HCT116 (cell line): ENCODE data around the gene ABCC10. TPM values are rescaled to one million over a fixed set of nuclear protein-coding genes. Genes with fewer than 3 reads are reported as not detected.
A peak's percentile ranks its signal among the peaks of the same experiment; 100 is the strongest.

ENCODE experiments used
- ATAC-seq: fragments of 200-7000 bp; cut with Tn5 transposase; 2 replicates; pipeline ENCODE4 v1.9.1; 2020; ENCODE audit warnings: mild to moderate bottlenecking, moderate library complexity
- BruUV-seq: library from RNA; stranded (reverse); fragments of 400-500 nt; replicated peaks from 2 replicates; lab custom pipeline; 2021; lab: Mats Ljungman, UMichigan
- CTCF ChIA-PET: fragments of 300-600 bp; sonication (Branson Sonifier 250); formaldehyde crosslinking; loops from one replicate; lab custom pipeline; 2021; ENCODE audit warnings: antibody characterized with exemption; lab: Charles Lee
- POLR2A ChIA-PET: fragments of 300-600, 350-600 bp; sonication (Branson Sonifier 250); formaldehyde crosslinking; loops from one replicate; lab custom pipeline; 2021; ENCODE audit warnings: antibody characterized with exemption; lab: Charles Lee
- RAD21 ChIA-PET, 2 experiments: fragments of 300-600 bp; sonication (Branson Sonifier 250); formaldehyde crosslinking; loops; one replicate each; lab custom pipeline; 2023; ENCODE audit warnings: low total read pairs in 2 of 2; ENCODE audit not compliant: uncharacterized antibody in 2 of 2, unreplicated experiment in 2 of 2, low non-redundant PET in 1 of 2; lab: Charles Lee
- DNase-seq: peaks from one replicate; pipeline ENCODE4 v3.0.0-alpha.2; 2010; ENCODE audit warnings: low read depth, low spot score
- H2AFZ ChIP-seq: fragments of 200-600 bp; shearing (Covaris generic), sonication (generic); 2 replicates; pipeline ENCODE4 v1.6.1; 2017; ENCODE audit warnings: low read depth, mixed run types, mixed read lengths, antibody characterized with exemption, low read length; ENCODE audit not compliant: poor library complexity, severe bottlenecking
- H3K27ac ChIP-seq: 2 replicates; pipeline ENCODE4 v1.5.1; 2012; ENCODE audit warnings: low read depth, low read length
- H3K27me3 ChIP-seq: fragments of 200-600 bp; sonication (generic); 2 replicates; pipeline ENCODE4 v1.6.1; 2016; ENCODE audit warnings: mixed run types, low read length, mixed read lengths; ENCODE audit not compliant: insufficient read depth
- H3K36me3 ChIP-seq, 2 experiments: fragments of 200-500 bp in 1 of 2; fragments of 200-600 bp in 1 of 2; sonication (Bioruptor generic) in 1 of 2; sonication (generic) in 1 of 2; 2 replicates each; pipeline versions ENCODE4 v1.5.1 to v1.6.1; 2014 to 2016; ENCODE audit warnings: low read length in 2 of 2, inconsistent platforms in 1 of 2, mixed read lengths in 1 of 2, mixed run types in 1 of 2; ENCODE audit not compliant: insufficient read depth in 2 of 2, control insufficient read depth in 1 of 2
- H3K4me1 ChIP-seq, 2 experiments: fragments of 200-600 bp in 1 of 2; sonication (generic) in 1 of 2; 2 replicates each; pipeline versions ENCODE4 v1.5.1 to v1.6.1; 2012 to 2017; ENCODE audit warnings: low read length in 2 of 2, inconsistent platforms in 1 of 2, mild to moderate bottlenecking in 1 of 2, mixed read lengths in 1 of 2, mixed run types in 1 of 2, moderate library complexity in 1 of 2; ENCODE audit not compliant: insufficient read depth in 2 of 2, control insufficient read depth in 1 of 2
- H3K4me2 ChIP-seq: fragments of 200-600 bp; sonication (generic); 2 replicates; pipeline ENCODE4 v1.6.1; 2017; ENCODE audit warnings: mixed run types, low read length, mixed read lengths
- H3K4me3 ChIP-seq, 2 experiments: fragments of 200-600 bp in 1 of 2; sonication (generic) in 1 of 2; replicated peaks in 1 of 2; 2 replicates each; pipeline ENCODE4 v1.5.1; 2011 to 2016; ENCODE audit warnings: low read length in 2 of 2, control low read depth in 1 of 2, low read depth in 1 of 2, mild to moderate bottlenecking in 1 of 2, mixed read lengths in 1 of 2, mixed run types in 1 of 2
- H3K79me2 ChIP-seq: fragments of 200-600 bp; sonication (generic); 2 replicates; pipeline ENCODE4 v1.6.1; 2017; ENCODE audit warnings: mild to moderate bottlenecking, mixed run types, low read length, moderate library complexity, mixed read lengths; ENCODE audit not compliant: insufficient read depth
- H3K9ac ChIP-seq: fragments of 200-600 bp; sonication (generic); 2 replicates; pipeline ENCODE4 v1.6.1; 2016; ENCODE audit warnings: low read length, mixed read lengths
- H3K9me2 ChIP-seq: fragments of 200-600 bp; sonication (generic), shearing (Covaris generic); 2 replicates; pipeline ENCODE4 v1.6.1; 2017; ENCODE audit warnings: mixed run types, mild to moderate bottlenecking, moderate library complexity; ENCODE audit not compliant: insufficient read depth
- H3K9me3 ChIP-seq, 2 experiments: fragments of 200-500 bp in 1 of 2; fragments of 200-600 bp in 1 of 2; sonication (Bioruptor generic) in 1 of 2; sonication (generic) in 1 of 2; 2 replicates each; pipeline ENCODE4 v1.6.1; 2014 to 2017; ENCODE audit warnings: low read length in 2 of 2, mixed read lengths in 2 of 2, inconsistent platforms in 1 of 2, low read depth in 1 of 2, mild to moderate bottlenecking in 1 of 2, mixed run types in 1 of 2, moderate library complexity in 1 of 2; ENCODE audit not compliant: control insufficient read depth in 1 of 2, insufficient read depth in 1 of 2
- H4K20me1 ChIP-seq: fragments of 200-600 bp; sonication (generic), shearing (Covaris generic); 2 replicates; pipeline ENCODE4 v1.6.1; 2017; ENCODE audit warnings: mixed run types, mild to moderate bottlenecking, moderate library complexity; ENCODE audit not compliant: insufficient read depth
- ATF3 ChIP-seq: IDR thresholded peaks from 2 replicates; pipeline ENCODE4 v1.6.1; 2012
- CBX3 ChIP-seq: IDR thresholded peaks from 2 replicates; pipeline ENCODE4 v1.6.1; 2012; ENCODE audit warnings: low read depth
- CEBPB ChIP-seq: IDR thresholded peaks from 2 replicates; pipeline ENCODE4 v1.6.1; 2012; ENCODE audit warnings: low read depth
- CTCF ChIP-seq, 3 experiments: fragments of 200-600 bp in 1 of 3; sonication (generic) in 1 of 3; IDR thresholded peaks in 2 of 3; conservative IDR thresholded peaks in 1 of 3; 2 replicates each; pipeline ENCODE4 v1.5.1; 2012 to 2017; ENCODE audit warnings: low read depth in 2 of 3, low read length in 2 of 3, antibody characterized with exemption in 1 of 3, borderline replicate concordance in 1 of 3, control low read depth in 1 of 3, mild to moderate bottlenecking in 1 of 3, mixed read lengths in 1 of 3, mixed run types in 1 of 3, moderate library complexity in 1 of 3; ENCODE audit not compliant: insufficient read depth in 1 of 3
- EGR1 ChIP-seq: IDR thresholded peaks from 2 replicates; pipeline ENCODE4 v1.6.1; 2012; ENCODE audit warnings: low read depth
- ELF1 ChIP-seq: IDR thresholded peaks from 2 replicates; pipeline ENCODE4 v1.6.1; 2012; ENCODE audit warnings: low read depth, borderline replicate concordance
- EZH2 ChIP-seq: fragments of 200-600 bp; sonication (generic); IDR thresholded peaks from 2 replicates; pipeline ENCODE4 v1.6.1; 2017; ENCODE audit warnings: antibody characterized with exemption, mixed run types
- FOSL1 ChIP-seq: IDR thresholded peaks from 2 replicates; pipeline ENCODE4 v1.6.1; 2012; ENCODE audit warnings: low read depth
- POLR2AphosphoS5 ChIP-seq: IDR thresholded peaks from 2 replicates; pipeline ENCODE4 v1.6.1; 2011; ENCODE audit warnings: mild to moderate bottlenecking, low read depth, low read length, moderate library complexity
- RAD21 ChIP-seq: IDR thresholded peaks from 2 replicates; pipeline ENCODE4 v1.6.1; 2012; ENCODE audit warnings: low read depth, mild to moderate bottlenecking
- REST ChIP-seq: IDR thresholded peaks from 2 replicates; pipeline ENCODE4 v1.6.1; 2012; ENCODE audit warnings: low read depth
- SIN3A ChIP-seq: IDR thresholded peaks from 2 replicates; pipeline ENCODE4 v1.6.1; 2012; ENCODE audit warnings: low read depth
- SP1 ChIP-seq: IDR thresholded peaks from 2 replicates; pipeline ENCODE4 v1.6.1; 2012; ENCODE audit warnings: low read depth
- SRF ChIP-seq: IDR thresholded peaks from 2 replicates; pipeline ENCODE4 v1.6.1; 2012; ENCODE audit warnings: low read depth
- TCF7L2 ChIP-seq: IDR thresholded peaks from 2 replicates; pipeline ENCODE4 v1.7.0; 2011; ENCODE audit warnings: borderline replicate concordance, inconsistent platforms; ENCODE audit not compliant: insufficient read depth, insufficient read length; ENCODE audit errors: extremely low read depth
- YY1 ChIP-seq: IDR thresholded peaks from 2 replicates; pipeline ENCODE4 v1.6.1; 2011; ENCODE audit warnings: low read length, low read depth, moderate library complexity, mild to moderate bottlenecking; ENCODE audit not compliant: insufficient replicate concordance; ENCODE audit errors: extremely low read depth
- ZBTB33 ChIP-seq: IDR thresholded peaks from 2 replicates; pipeline ENCODE4 v1.6.1; 2011; ENCODE audit warnings: mild to moderate bottlenecking, low read length, moderate library complexity; ENCODE audit not compliant: insufficient replicate concordance; ENCODE audit errors: extremely low read depth
- ZFX ChIP-seq: fragments of 450-650 bp; IDR thresholded peaks from 2 replicates; pipeline ENCODE4 v1.6.1; 2017
- intact Hi-C: fragments of 100-400 bp; cut with micrococcal nuclease; formaldehyde crosslinking; loops from 2 replicates; pipeline ENCODE4 v1.10.0; 2022
- total RNA-seq: library from RNA; stranded (reverse); gene quantifications from one replicate; pipeline ENCODE4 v1.2.1, GENCODE V29; 2021; ENCODE audit not compliant: unreplicated experiment

The ABCC10 gene
- total RNA-seq, 1 experiment from 2014 or later: 29.9 TPM

- Histone ChIP-seq H2AFZ (peak within 1 kb of the TSS; percentile 36), H4K20me1 (no peaks in the 10 kb centered on the region), H3K27ac (peak within 1 kb of the TSS; percentile 12; the same call in 1 of the 2 replicates), H3K27me3 (no peaks in the 10 kb centered on the region), H3K36me3 (no peaks in the 10 kb centered on the region), H3K4me2 (peak within 1 kb of the TSS; percentile 84), H3K79me2 (peaks cover 48% of the 10 kb centered on the region), H3K9ac (peak within 1 kb of the TSS; percentile 90), H3K4me1 (peaks cover 9 to 42% of the 10 kb centered on the region in 2 experiments; a peak in 3 of 4 replicates), H3K4me3 (peak within 1 kb of the TSS; percentile 66 to 86), H3K9me3 (no peaks in the 10 kb centered on the region), H3K9me2 (no peaks in the 10 kb centered on the region)
- no TSS peak for BruUV-seq
- DNase-seq (peak; percentile 64), ATAC-seq (peak; percentile 99)
- ChIA-PET RAD21 (interaction anchor here (0.6 to 0.8 kb wide), 2 partner anchors 19 to 108 kb away, joined by 3 to 4 read pairs; partner anchors contain the start of gene ZNF318 (in 1 of the 2)), CTCF (interaction anchor here (0.7 kb wide), 1 partner anchor 21 kb away, joined by 3 read pairs; no protein-coding TSS in a partner anchor), POLR2A (interaction anchor here (0.6 to 1.4 kb wide), 6 partner anchors 16 to 88 kb away, joined by 3 to 6 read pairs (median 4); no protein-coding TSS in a partner anchor)
- intact Hi-C loops: no loop called here
- TF ChIP-seq CBX3 (no peak), YY1 (peak; percentile 97), CTCF (IDR thresholded peaks at IDR 0.05 in 2 of 3, conservative IDR thresholded peaks at IDR 0.05 in 1 of 3; ENCODE audit: borderline replicate concordance in 1 of 3, insufficient read depth in 1 of 3, low read depth in 2 of 3, low read length in 2 of 3) (no peak), EGR1 (0 out of 2 replicates have a peak, but pooled peaks have one; percentile 36), ZBTB33 (no peak), ELF1 (no peak), SP1 (peak; percentile 46; the same call in 1 of the 2 replicates), ZFX (peak; percentile 32; the same call in 1 of the 2 replicates), FOSL1 (no peak), SIN3A (peak; percentile 66; the same call in 1 of the 2 replicates), ATF3 (no peak), RAD21 (no peak), SRF (no peak), REST (no peak), EZH2 (no peak), POLR2AphosphoS5 (peak; percentile 91), CEBPB (no peak), TCF7L2 (peak; percentile 19)
These were observed 50.1 kb downstream of the ABCC10 start, which contains the start of gene TJAP1 for GRCh38 chr6:43477235-43478007. Gene TJAP1, plus strand, starts transcription at chr6:43477570. Its CDS starts 21,432 bp downstream, at chr6:43499002.
